MM.1S (cell line): ENCODE results near the gene KHK.

ENCODE experiments used
- CTCF ChIP-seq: fragments of 300-600 bp; sonication (generic); IDR thresholded peaks from 2 replicates; pipeline ENCODE4 v1.5.1; 2016; ENCODE audit warnings: antibody characterized with exemption, low read length, mixed read lengths
- EZH2 ChIP-seq: fragments of 300-600 bp; sonication (generic); optimal IDR thresholded peaks from 2 replicates; pipeline ENCODE3; 2017; ENCODE audit warnings: low read depth, mild to moderate bottlenecking, antibody characterized with exemption, low read length, mixed read lengths
- EZH2phosphoT487 ChIP-seq: fragments of 300-600 bp; sonication (generic); IDR thresholded peaks from 2 replicates; pipeline ENCODE4 v1.6.1; 2018; ENCODE audit warnings: antibody characterized with exemption, low read length

DNA sequence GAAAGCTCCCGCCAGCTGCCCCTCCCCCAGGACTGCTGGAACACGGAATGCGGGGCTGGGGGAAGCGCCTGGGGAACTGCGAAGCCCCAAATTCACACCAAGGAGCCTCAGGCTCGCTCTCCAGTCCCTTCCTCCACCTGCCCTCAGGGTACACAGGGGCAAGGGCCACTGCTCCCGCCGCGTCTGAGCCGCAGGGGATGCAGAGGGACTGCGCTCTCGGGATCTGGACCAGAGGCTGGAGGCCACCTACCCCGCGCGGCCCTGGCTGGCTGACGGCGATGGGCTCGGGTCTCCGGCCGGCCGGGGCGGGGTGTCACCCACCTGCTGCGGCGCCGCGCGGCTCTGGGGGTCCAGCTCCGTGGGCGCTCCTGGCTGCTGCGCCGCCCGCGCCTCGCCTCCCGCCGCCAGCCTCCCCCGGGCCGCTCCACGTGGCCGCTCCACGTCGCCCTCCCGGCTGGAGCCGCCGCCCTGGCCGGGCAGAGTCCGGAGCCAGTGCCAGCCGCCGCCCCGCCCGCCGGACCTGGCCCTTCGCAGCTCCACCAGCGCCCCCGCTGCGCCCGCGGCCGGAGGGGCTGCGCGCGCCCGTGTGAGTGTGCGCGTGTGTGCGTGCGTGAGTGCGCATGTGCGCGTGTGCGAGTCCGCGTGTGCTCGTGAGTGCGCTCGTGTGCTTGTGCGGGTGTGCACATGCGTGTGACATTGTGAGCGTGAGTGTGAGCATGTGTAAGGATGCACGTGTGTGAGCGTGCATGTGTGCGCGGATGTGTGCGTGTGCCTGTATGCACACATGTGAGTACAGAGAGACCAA lies 32.2 kb downstream of the KHK start, which contains the start of gene CGREF1:
- TF ChIP-seq CTCF (no peak), EZH2 (no peak), EZH2phosphoT487 (no peak)
